IMR-90 (cell line): ENCODE results near the gene ATG10. TPM values are rescaled to one million over a fixed set of nuclear protein-coding genes. Genes with fewer than 3 reads are reported as not detected.

Experiments used
- ATAC-seq: fragments of 200-7000 bp; cut with Tn5 transposase; 2 replicates; pipeline ENCODE4 v1.9.1; 2020; ENCODE audit warnings: low read depth, mild to moderate bottlenecking, moderate library complexity
- BruUV-seq: library from RNA; stranded (reverse); fragments of 400-500 nt; replicated peaks from 2 replicates; lab custom pipeline; 2021; lab: Mats Ljungman, UMichigan
- CTCF ChIA-PET: fragments of 300-600 bp; formaldehyde crosslinking; extraction: SDS; loops from one replicate; lab custom pipeline; 2021; ENCODE audit warnings: antibody characterized with exemption; lab: Yijun Ruan, JAX
- POLR2A ChIA-PET: fragments of 300-600 bp; sonication (Branson Sonifier 250); formaldehyde crosslinking; loops from one replicate; lab custom pipeline; 2022; ENCODE audit warnings: antibody characterized with exemption; ENCODE audit not compliant: unreplicated experiment; lab: Charles Lee
- DNase-seq: peaks from one replicate; pipeline ENCODE4 v3.0.0; 2013
- H2AFZ ChIP-seq: replicated peaks from 2 replicates; pipeline ENCODE3; 2013; ENCODE audit warnings: low read length, mild to moderate bottlenecking; ENCODE audit not compliant: poor library complexity
- H2AK5ac ChIP-seq: 2 replicates; pipeline ENCODE4 v1.6.1; 2013; ENCODE audit warnings: low read depth, low read length, inconsistent platforms
- H2AK9ac ChIP-seq: replicated peaks from 2 replicates; pipeline ENCODE3; 2013; ENCODE audit warnings: mild to moderate bottlenecking, low read depth, low read length, moderate library complexity; ENCODE audit not compliant: poor library complexity
- H2BK120ac ChIP-seq: 2 replicates; pipeline ENCODE4 v1.6.1; 2013; ENCODE audit warnings: low read depth, low read length, inconsistent platforms
- H2BK15ac ChIP-seq: 3 replicates; pipeline ENCODE4 v1.6.1; 2013; ENCODE audit warnings: low read depth, low read length, inconsistent platforms
- H2BK20ac ChIP-seq: 2 replicates; pipeline ENCODE4 v1.6.1; 2013; ENCODE audit warnings: low read depth, mild to moderate bottlenecking, inconsistent platforms, low read length, moderate library complexity
- H2BK5ac ChIP-seq: 2 replicates; pipeline ENCODE4 v1.6.1; 2013; ENCODE audit warnings: mild to moderate bottlenecking, low read depth, low read length, inconsistent platforms; ENCODE audit not compliant: poor library complexity, severe bottlenecking
- H3K14ac ChIP-seq: replicated peaks from 2 replicates; pipeline ENCODE4 v1.6.1; 2013; ENCODE audit warnings: low read depth, low read length, inconsistent platforms
- H3K18ac ChIP-seq: 2 replicates; pipeline ENCODE4 v1.6.1; 2013; ENCODE audit warnings: low read depth, low read length, control low read depth
- H3K23ac ChIP-seq: 2 replicates; pipeline ENCODE4 v1.6.1; 2013; ENCODE audit warnings: low read depth, low read length, inconsistent platforms
- H3K27ac ChIP-seq: 2 replicates; pipeline ENCODE4 v1.5.1; 2013; ENCODE audit warnings: mild to moderate bottlenecking, control low read depth, low read length; ENCODE audit not compliant: insufficient read depth
- H3K27me3 ChIP-seq: 2 replicates; pipeline ENCODE4 v1.6.1; 2013; ENCODE audit warnings: low read length; ENCODE audit not compliant: control insufficient read depth, insufficient read depth
- H3K36me3 ChIP-seq: 2 replicates; pipeline ENCODE4 v1.6.1; 2013; ENCODE audit warnings: low read length, mixed read lengths; ENCODE audit not compliant: control insufficient read depth, insufficient read depth
- H3K4ac ChIP-seq: 2 replicates; pipeline ENCODE4 v1.6.1; 2013; ENCODE audit warnings: low read depth, low read length, inconsistent platforms
- H3K4me1 ChIP-seq: 2 replicates; pipeline ENCODE4 v1.6.1; 2013; ENCODE audit warnings: low read length, mixed read lengths; ENCODE audit not compliant: control insufficient read depth, insufficient read depth
- H3K4me2 ChIP-seq: 2 replicates; pipeline ENCODE4 v1.6.1; 2013; ENCODE audit warnings: low read depth, mild to moderate bottlenecking, control low read depth, low read length, moderate library complexity
- H3K4me3 ChIP-seq: 2 replicates; pipeline ENCODE4 v1.5.1; 2013; ENCODE audit warnings: low read depth, mild to moderate bottlenecking, control low read depth, low read length, moderate library complexity; ENCODE audit not compliant: insufficient read depth
- H3K56ac ChIP-seq: 2 replicates; pipeline ENCODE4 v1.6.1; 2013; ENCODE audit warnings: low read length, inconsistent platforms; ENCODE audit not compliant: insufficient read depth; ENCODE audit errors: extremely low read depth
- H3K79me1 ChIP-seq, 2 experiments: 2 replicates each; pipeline ENCODE4 v1.6.1; 2013; ENCODE audit warnings: low read length in 2 of 2, inconsistent platforms in 1 of 2, low read depth in 1 of 2
- H3K9ac ChIP-seq: 2 replicates; pipeline ENCODE4 v1.6.1; 2013; ENCODE audit warnings: low read depth, low read length, control low read depth
- H3K9me1 ChIP-seq: 2 replicates; pipeline ENCODE4 v1.6.1; 2013; ENCODE audit warnings: low read length, inconsistent platforms; ENCODE audit not compliant: insufficient read depth
- H3K9me3 ChIP-seq: 2 replicates; pipeline ENCODE4 v1.6.1; 2013; ENCODE audit warnings: low read length; ENCODE audit not compliant: control insufficient read depth, insufficient read depth
- H4K20me1 ChIP-seq: 2 replicates; pipeline ENCODE4 v1.6.1; 2013; ENCODE audit warnings: low read length, inconsistent platforms; ENCODE audit not compliant: insufficient read depth
- H4K5ac ChIP-seq: 2 replicates; pipeline ENCODE4 v1.6.1; 2013; ENCODE audit warnings: mild to moderate bottlenecking, low read depth, low read length, control low read depth
- H4K8ac ChIP-seq, 2 experiments: 2 replicates each; pipeline ENCODE4 v1.6.1; 2013; ENCODE audit warnings: low read depth in 2 of 2, low read length in 2 of 2, control low read depth in 1 of 2, inconsistent platforms in 1 of 2
- H4K91ac ChIP-seq: 2 replicates; pipeline ENCODE4 v1.6.1; 2013; ENCODE audit warnings: low read depth, low read length, inconsistent platforms; ENCODE audit not compliant: insufficient read depth
- BHLHE40 ChIP-seq: fragments of 150-350 bp; IDR thresholded peaks from 2 replicates; pipeline ENCODE4 v1.6.1; 2016; ENCODE audit warnings: mild to moderate bottlenecking, low read depth, low read length
- CEBPB ChIP-seq: IDR thresholded peaks from 2 replicates; pipeline ENCODE4 v1.6.1; 2012; ENCODE audit warnings: low read depth, low read length, improper control_type of control experiment
- FOS ChIP-seq: fragments of 150-350 bp; IDR thresholded peaks from 2 replicates; pipeline ENCODE4 v1.6.1; 2016; ENCODE audit warnings: low read depth, low read length
- MAZ ChIP-seq: IDR thresholded peaks from 2 replicates; pipeline ENCODE4 v1.6.1; 2012; ENCODE audit warnings: low read depth, mild to moderate bottlenecking, low read length, improper control_type of control experiment, moderate library complexity, borderline replicate concordance
- RFX5 ChIP-seq: IDR thresholded peaks from 2 replicates; pipeline ENCODE4 v1.8.0; 2012; ENCODE audit warnings: low read depth, mild to moderate bottlenecking, low read length, moderate library complexity
- SMC3 ChIP-seq: fragments of 150-350 bp; IDR thresholded peaks from 2 replicates; pipeline ENCODE4 v1.6.1; 2016; ENCODE audit warnings: low read depth, mild to moderate bottlenecking, antibody characterized with exemption, low read length, moderate library complexity
- USF2 ChIP-seq: fragments of 150-350 bp; IDR thresholded peaks from 2 replicates; pipeline ENCODE4 v1.6.1; 2017; ENCODE audit warnings: mild to moderate bottlenecking, antibody characterized with exemption, low read length, low read depth
- WGBS, 2 experiments: methylation state at CpG; one replicate each; pipeline versions ENCODE4 v1.1.5 to v1.1.7; 2013; ENCODE audit warnings: missing lambda C conversion rate in 2 of 2; ENCODE audit not compliant: insufficient read length in 1 of 2; ENCODE audit errors: extremely low coverage in 2 of 2; 5-methylcytosine and 5-hydroxymethylcytosine counted together
- dilution Hi-C: fragments of 300-500 bp; cut with HindIII; formaldehyde crosslinking; loops from one replicate; pipeline ENCODE4 v1.14.3; 2018; ENCODE audit warnings: low sequenced_read_pairs; ENCODE audit not compliant: unreplicated experiment
- in situ Hi-C: fragments of 300-500 bp; cut with MboI; formaldehyde crosslinking; loops from 3 replicates; pipeline ENCODE4 v1.14.3; 2019; ENCODE audit warnings: low sequenced_read_pairs, inconsistent platforms, mixed read lengths
- intact Hi-C: fragments of 100-400 bp; cut with micrococcal nuclease; formaldehyde crosslinking; loops from 2 replicates; pipeline ENCODE4 v1.10.0; 2022
- polyA plus RNA-seq, 3 experiments: library from polyadenylated mRNA; depleted of rRNA; stranded (reverse); fragments of >200 nt; gene quantifications; 2 replicates each; pipeline ENCODE4 v1.2.3, GENCODE V29; 2012; ENCODE audit warnings: low replicate concordance in 1 of 3
- total RNA-seq: library from RNA; depleted of rRNA; stranded (reverse); fragments of >200 nt; gene quantifications from 2 replicates; pipeline ENCODE4 v1.2.3, GENCODE V29; 2012

The ATG10 gene
- total and polyA plus RNA-seq, 2 of the 4 experiments (the other 2 are of a cell fraction), result 3.4 to 8.1 TPM

DNA sequence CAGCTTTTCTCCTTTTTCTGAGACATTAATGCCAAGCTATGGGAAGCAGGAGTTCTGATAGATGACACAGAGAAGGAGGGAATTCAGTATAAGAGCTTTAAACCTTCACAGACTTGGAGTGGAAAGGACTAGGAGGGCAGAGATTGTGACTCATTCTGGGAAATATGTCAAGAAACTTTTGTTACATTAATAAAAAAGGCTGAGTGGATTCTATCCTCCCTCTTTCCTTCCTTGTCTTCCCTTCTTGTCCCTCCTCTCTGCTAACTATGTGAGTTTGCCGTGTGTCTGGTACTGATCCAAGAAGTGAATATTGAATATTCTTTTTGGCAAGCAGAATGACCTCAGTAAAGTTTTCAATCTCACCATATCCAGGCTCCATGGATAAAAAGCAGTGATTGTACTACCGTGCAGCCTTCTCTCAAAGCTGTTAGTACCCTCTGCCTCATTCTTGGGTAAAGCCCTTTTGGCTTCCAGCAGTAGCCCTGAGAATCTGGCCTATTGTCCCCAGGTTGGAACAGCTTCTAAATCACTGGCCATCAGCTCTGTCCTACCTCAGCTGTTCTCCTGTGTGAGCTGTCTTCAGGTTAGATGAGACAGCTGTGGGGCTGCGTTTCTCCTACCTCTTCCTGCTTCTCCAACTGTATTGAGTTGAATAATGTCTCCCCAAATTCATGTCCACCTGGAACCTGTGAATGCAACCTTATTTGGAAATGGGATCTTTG, 73.9 kb downstream of the ATG10 start:
- Histone ChIP-seq H3K9ac (peak overlapping the region; percentile 60; the same call in 1 of the 2 replicates), H2BK120ac (no peak overlapping the region), H4K8ac (no peak overlapping the region), H3K56ac (no peak overlapping the region), H3K27me3 (no peaks in the 10 kb centered on the region), H3K4ac (peak overlapping the region; percentile 48; the same call in 1 of the 2 replicates), H3K4me3 (no peak overlapping the region), H4K91ac (no peak overlapping the region), H2AK9ac (no peak overlapping the region), H3K79me1 (no peaks in the 10 kb centered on the region; a peak in 1 of 4 replicates), H3K23ac (no peak overlapping the region), H2AFZ (peak overlapping the region; percentile 11), H2BK20ac (no peak overlapping the region), H3K9me3 (peaks cover 3% of the 10 kb centered on the region; the same call in 1 of the 2 replicates), H2BK15ac (no peak overlapping the region), H3K9me1 (no peaks in the 10 kb centered on the region; the same call in 1 of the 2 replicates), H4K20me1 (no peaks in the 10 kb centered on the region), H2AK5ac (no peak overlapping the region), H3K36me3 (no peaks in the 10 kb centered on the region), H3K4me2 (peak overlapping the region; percentile 42; the same call in 1 of the 2 replicates), H3K4me1 (peaks cover 6% of the 10 kb centered on the region), H3K27ac (no peak overlapping the region), H4K5ac (no peak overlapping the region), H3K14ac (no peak overlapping the region; the same call in 1 of the 2 replicates), H3K18ac (peak overlapping the region; percentile 28; the same call in 1 of the 2 replicates), H2BK5ac (no peak overlapping the region)
- dilution Hi-C loops (no loop called here), intact Hi-C loops (no loop called here), in situ Hi-C loops (no loop called here)
- TF ChIP-seq USF2 (no peak), FOS (no peak), CEBPB (no peak), RFX5 (no peak), MAZ (no peak), SMC3 (no peak), BHLHE40 (no peak)
- ATAC-seq, result peak; percentile 97
- ChIA-PET CTCF (no interaction called here), POLR2A (no interaction called here)
- BruUV-seq, result no TSS peak
- DNase-seq, result peak; percentile 76
- WGBS, 2 experiments, result 17% methylated on average over 1 of the region's 3 CpGs; no CpG with 5 or more reads in 1 of the 2 experiments
